ENCODE data around the gene PTPRT.

PTPRT gene

GRCh38 chr20:42155586-42155985 is 1034.1 kb downstream of the PTPRT start:
- DNase-seq = no peak

- no peak for DNase-seq
These were observed 1037.1 kb downstream of the PTPRT start for GRCh38 chr20:42152575-42152974.

GRCh38 chr20:42150230-42150629 is 1039.5 kb downstream of the PTPRT start:
- DNase-seq = no peak

GRCh38 chr20:42138729-42139128 is 1051.0 kb downstream of the PTPRT start:
- no peak for DNase-seq

- no peak for DNase-seq
These were observed 1055.2 kb downstream of the PTPRT start for GRCh38 chr20:42134265-42135098.

- no peak for DNase-seq
These were observed 1058.7 kb downstream of the PTPRT start for GRCh38 chr20:42130810-42131596.

GRCh38 chr20:42125426-42125825 is 1064.3 kb downstream of the PTPRT start:
- no peak for DNase-seq

GRCh38 chr20:42123981-42124473 is 1065.7 kb downstream of the PTPRT start:
- no peak for DNase-seq

- no peak for DNase-seq
These were observed 1071.1 kb downstream of the PTPRT start for GRCh38 chr20:42118409-42119125.

- no peak for DNase-seq
These were observed 1071.7 kb downstream of the PTPRT start for GRCh38 chr20:42118001-42118400.

GRCh38 chr20:42113236-42113635 is 1076.5 kb downstream of the PTPRT start:
- DNase-seq = no peak

GRCh38 chr20:42112161-42112560 is 1077.5 kb downstream of the PTPRT start:
- DNase-seq = no peak

GRCh38 chr20:42111349-42111748 is 1078.4 kb downstream of the PTPRT start:
- no peak for DNase-seq

- DNase-seq = no peak
These were observed 1079.4 kb downstream of the PTPRT start for GRCh38 chr20:42110301-42110700.

- DNase-seq = no peak
These were observed 1087.7 kb downstream of the PTPRT start for GRCh38 chr20:42102000-42102399.

- no peak for DNase-seq
These were observed 1089.5 kb downstream of the PTPRT start for GRCh38 chr20:42100137-42100704.

GRCh38 chr20:42099101-42099500 is 1090.6 kb downstream of the PTPRT start:
- DNase-seq = no peak

GRCh38 chr20:42098418-42098817 is 1091.3 kb downstream of the PTPRT start:
- DNase-seq = no peak

- no peak for DNase-seq
These were observed 1092.0 kb downstream of the PTPRT start for GRCh38 chr20:42097741-42098140.

- DNase-seq = no peak
These were observed 1094.5 kb downstream of the PTPRT start for GRCh38 chr20:42095221-42095620.

- DNase-seq = no peak
These were observed 1095.9 kb downstream of the PTPRT start for GRCh38 chr20:42093542-42094440.

GRCh38 chr20:42093041-42093440 is 1096.7 kb downstream of the PTPRT start:
- no peak for DNase-seq

Measured in activated CD8-positive, alpha-beta memory T cell treated with anti-CD3 and anti-CD28 coated beads, Interleukin-2, amount 50 U/mL, for 48 hours (primary cell).